HL-60 (cell line): ENCODE data around the gene STPG4.

Experiments
- DNase-seq, 2 experiments: peaks; one replicate each; pipeline ENCODE4 v3.0.0-alpha.2; 2010 to 2020; ENCODE audit warnings: low read depth in 1 of 2, low spot score in 1 of 2
- H3K27ac ChIP-seq: fragments of 250-450 bp; sonication (Bioruptor Pico); replicated peaks from 2 replicates; pipeline ENCODE4 v1.5.1; 2020; ENCODE audit warnings: mild to moderate bottlenecking, moderate library complexity
- H3K27me3 ChIP-seq: fragments of 250-450 bp; sonication (Bioruptor Pico); 2 replicates; pipeline ENCODE4 v1.5.1; 2021; ENCODE audit warnings: mild to moderate bottlenecking, moderate library complexity; ENCODE audit not compliant: insufficient read depth, poor library complexity, severe bottlenecking
- H3K4me3 ChIP-seq: replicated peaks from 2 replicates; pipeline ENCODE4 v1.5.1; 2011; ENCODE audit warnings: mild to moderate bottlenecking, control low read depth, low read length; ENCODE audit not compliant: insufficient read depth
- GABPA ChIP-seq: IDR thresholded peaks from 2 replicates; pipeline ENCODE4 v1.6.1; 2012; ENCODE audit warnings: low read depth
- POLR2AphosphoS5 ChIP-seq: IDR thresholded peaks from 2 replicates; pipeline ENCODE4 v1.6.1; 2012; ENCODE audit warnings: low read depth
- SPI1 ChIP-seq: IDR thresholded peaks from 2 replicates; pipeline ENCODE4 v1.6.1; 2012; ENCODE audit warnings: low read depth, mild to moderate bottlenecking, borderline replicate concordance
- TF ChIP-seq, protein P1 (sequence below): IDR thresholded peaks from one replicate; pipeline ENCODE4 v1.5.1; 2011; ENCODE audit warnings: low read length, control low read depth, inconsistent platforms; ENCODE audit not compliant: insufficient read depth
- TF ChIP-seq, protein P2 (sequence below): IDR thresholded peaks from 2 replicates; pipeline ENCODE4 v1.6.1; 2012; ENCODE audit warnings: low read depth; ENCODE audit not compliant: insufficient replicate concordance

STPG4 gene

DNA sequence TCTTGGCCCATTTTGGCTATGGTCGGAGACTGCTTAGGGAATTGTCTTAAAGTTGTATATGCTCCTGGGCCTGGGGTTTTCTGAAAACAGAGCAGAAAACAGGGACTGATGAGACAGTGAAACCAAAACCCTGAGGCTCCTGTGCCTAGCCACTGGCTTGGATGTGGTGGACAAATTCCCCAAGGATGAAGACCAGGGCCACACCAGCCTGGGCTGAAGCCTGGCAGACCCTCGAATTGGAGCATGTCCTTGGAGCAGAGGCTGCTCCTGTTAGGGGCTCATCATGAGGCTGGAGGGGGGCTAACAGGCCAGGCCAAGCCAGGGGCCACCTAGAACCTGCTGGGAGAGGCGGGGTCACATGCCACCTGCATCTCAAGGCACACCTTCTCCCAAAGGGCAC, 68.1 kb downstream of the STPG4 start:
- H3K4me3 ChIP-seq: no peak overlapping the region
- H3K27ac ChIP-seq: no peak overlapping the region
- TF ChIP-seq, protein P1, sequence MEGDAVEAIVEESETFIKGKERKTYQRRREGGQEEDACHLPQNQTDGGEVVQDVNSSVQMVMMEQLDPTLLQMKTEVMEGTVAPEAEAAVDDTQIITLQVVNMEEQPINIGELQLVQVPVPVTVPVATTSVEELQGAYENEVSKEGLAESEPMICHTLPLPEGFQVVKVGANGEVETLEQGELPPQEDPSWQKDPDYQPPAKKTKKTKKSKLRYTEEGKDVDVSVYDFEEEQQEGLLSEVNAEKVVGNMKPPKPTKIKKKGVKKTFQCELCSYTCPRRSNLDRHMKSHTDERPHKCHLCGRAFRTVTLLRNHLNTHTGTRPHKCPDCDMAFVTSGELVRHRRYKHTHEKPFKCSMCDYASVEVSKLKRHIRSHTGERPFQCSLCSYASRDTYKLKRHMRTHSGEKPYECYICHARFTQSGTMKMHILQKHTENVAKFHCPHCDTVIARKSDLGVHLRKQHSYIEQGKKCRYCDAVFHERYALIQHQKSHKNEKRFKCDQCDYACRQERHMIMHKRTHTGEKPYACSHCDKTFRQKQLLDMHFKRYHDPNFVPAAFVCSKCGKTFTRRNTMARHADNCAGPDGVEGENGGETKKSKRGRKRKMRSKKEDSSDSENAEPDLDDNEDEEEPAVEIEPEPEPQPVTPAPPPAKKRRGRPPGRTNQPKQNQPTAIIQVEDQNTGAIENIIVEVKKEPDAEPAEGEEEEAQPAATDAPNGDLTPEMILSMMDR: no peak
- TF ChIP-seq SPI1 (no peak), POLR2AphosphoS5 (no peak), GABPA (no peak)
- TF ChIP-seq, protein P2, sequence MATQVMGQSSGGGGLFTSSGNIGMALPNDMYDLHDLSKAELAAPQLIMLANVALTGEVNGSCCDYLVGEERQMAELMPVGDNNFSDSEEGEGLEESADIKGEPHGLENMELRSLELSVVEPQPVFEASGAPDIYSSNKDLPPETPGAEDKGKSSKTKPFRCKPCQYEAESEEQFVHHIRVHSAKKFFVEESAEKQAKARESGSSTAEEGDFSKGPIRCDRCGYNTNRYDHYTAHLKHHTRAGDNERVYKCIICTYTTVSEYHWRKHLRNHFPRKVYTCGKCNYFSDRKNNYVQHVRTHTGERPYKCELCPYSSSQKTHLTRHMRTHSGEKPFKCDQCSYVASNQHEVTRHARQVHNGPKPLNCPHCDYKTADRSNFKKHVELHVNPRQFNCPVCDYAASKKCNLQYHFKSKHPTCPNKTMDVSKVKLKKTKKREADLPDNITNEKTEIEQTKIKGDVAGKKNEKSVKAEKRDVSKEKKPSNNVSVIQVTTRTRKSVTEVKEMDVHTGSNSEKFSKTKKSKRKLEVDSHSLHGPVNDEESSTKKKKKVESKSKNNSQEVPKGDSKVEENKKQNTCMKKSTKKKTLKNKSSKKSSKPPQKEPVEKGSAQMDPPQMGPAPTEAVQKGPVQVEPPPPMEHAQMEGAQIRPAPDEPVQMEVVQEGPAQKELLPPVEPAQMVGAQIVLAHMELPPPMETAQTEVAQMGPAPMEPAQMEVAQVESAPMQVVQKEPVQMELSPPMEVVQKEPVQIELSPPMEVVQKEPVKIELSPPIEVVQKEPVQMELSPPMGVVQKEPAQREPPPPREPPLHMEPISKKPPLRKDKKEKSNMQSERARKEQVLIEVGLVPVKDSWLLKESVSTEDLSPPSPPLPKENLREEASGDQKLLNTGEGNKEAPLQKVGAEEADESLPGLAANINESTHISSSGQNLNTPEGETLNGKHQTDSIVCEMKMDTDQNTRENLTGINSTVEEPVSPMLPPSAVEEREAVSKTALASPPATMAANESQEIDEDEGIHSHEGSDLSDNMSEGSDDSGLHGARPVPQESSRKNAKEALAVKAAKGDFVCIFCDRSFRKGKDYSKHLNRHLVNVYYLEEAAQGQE: no peak
- H3K27me3 ChIP-seq: no peaks in the 10 kb centered on the region
- DNase-seq: no peak

DNA sequence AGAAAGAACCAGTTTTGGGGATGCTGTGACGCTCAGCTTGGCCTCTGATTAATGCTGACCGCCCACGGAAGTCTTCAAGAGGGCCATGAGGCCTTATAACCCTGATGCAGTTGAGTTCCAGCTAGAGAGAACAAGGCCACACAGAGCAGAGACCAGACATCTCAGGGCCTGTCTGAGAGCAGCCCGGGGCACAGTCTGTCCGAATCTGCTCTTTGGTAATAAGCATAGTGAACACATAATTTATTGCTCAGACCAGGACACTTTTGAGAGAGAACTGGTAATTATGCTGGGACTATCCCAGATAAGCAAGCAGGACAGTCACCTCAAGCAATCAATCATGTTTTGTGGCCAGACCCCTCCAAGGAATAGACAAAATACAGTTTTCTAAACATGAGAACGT, 68.5 kb downstream of the STPG4 start:
- Histone ChIP-seq H3K27ac (no peak overlapping the region), H3K4me3 (no peak overlapping the region), H3K27me3 (no peaks in the 10 kb centered on the region)
- TF ChIP-seq GABPA: no peak
- TF ChIP-seq, protein P2: no peak
- no peak for TF ChIP-seq SPI1
- TF ChIP-seq, protein P1: no peak
- no peak for TF ChIP-seq POLR2AphosphoS5
- DNase-seq: no peak

DNA sequence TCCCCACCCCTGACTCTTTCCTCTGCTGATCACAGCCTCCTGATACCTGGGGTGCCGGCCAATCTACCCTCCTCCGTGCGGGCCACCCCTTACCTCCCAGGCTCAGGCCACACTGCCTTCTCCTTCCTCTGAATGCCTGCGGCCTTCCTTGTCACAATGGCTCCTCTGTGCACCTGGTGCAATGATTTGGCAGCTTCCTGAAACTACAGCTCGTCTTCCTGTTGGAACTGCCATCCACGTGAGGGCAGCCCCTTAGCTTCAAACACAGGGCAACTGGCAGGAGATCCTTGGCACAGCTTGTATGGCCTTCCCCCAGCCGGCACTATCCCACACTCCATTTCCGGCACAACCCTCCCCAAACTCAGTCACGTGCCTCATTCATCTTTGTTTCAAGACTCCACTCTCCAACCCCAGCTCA, 69.0 kb downstream of the STPG4 start:
- Histone ChIP-seq H3K27me3 (no peaks in the 10 kb centered on the region), H3K4me3 (no peak overlapping the region), H3K27ac (no peak overlapping the region)
- TF ChIP-seq GABPA (no peak), POLR2AphosphoS5 (no peak), SPI1 (no peak)
- TF ChIP-seq, protein P1: no peak
- TF ChIP-seq, protein P2: no peak
- DNase-seq: no peak
